HepG2 (cell line): ENCODE data around the gene CIAO2B. TPM values are rescaled to one million over a fixed set of nuclear protein-coding genes. Genes with fewer than 3 reads are reported as not detected.

Experiments
- CAMTA2 ChIP-seq: sonication (generic); formaldehyde crosslinking; IDR thresholded peaks from 2 replicates; pipeline ENCODE4 v1.4.0; 2020; ENCODE audit warnings: mild to moderate bottlenecking, missing genetic modification reagents, borderline replicate concordance
- IKZF4 ChIP-seq: sonication (generic); formaldehyde crosslinking; IDR thresholded peaks from 2 replicates; pipeline ENCODE4 v1.5.1; 2020; ENCODE audit warnings: borderline replicate concordance, mild to moderate bottlenecking, low read depth, missing genetic modification reagents; ENCODE audit errors: not compliant biosample characterization
- MAFF ChIP-seq: IDR thresholded peaks from 2 replicates; pipeline ENCODE4 v1.6.1; 2011; ENCODE audit warnings: low read depth, low read length, improper control_type of control experiment
- NFKBIZ ChIP-seq: IDR thresholded peaks from 2 replicates; pipeline ENCODE4 v1.6.1; 2018; ENCODE audit warnings: missing genetic modification reagents, missing compliant biosample characterization
- NR3C1 ChIP-seq: sonication (generic); formaldehyde crosslinking; IDR thresholded peaks from 2 replicates; pipeline ENCODE4 v1.4.0; 2020; ENCODE audit warnings: missing genetic modification reagents
- RFXAP ChIP-seq: sonication (generic); formaldehyde crosslinking; IDR thresholded peaks from 2 replicates; pipeline ENCODE4 v1.4.0; 2020; ENCODE audit warnings: missing genetic modification reagents, borderline replicate concordance
- SUZ12 ChIP-seq: fragments of 150-350 bp; IDR thresholded peaks from 2 replicates; pipeline ENCODE4 v1.6.1; 2014; ENCODE audit warnings: low read depth, low read length
- ZBTB44 ChIP-seq: sonication (generic); formaldehyde crosslinking; IDR thresholded peaks from 2 replicates; pipeline ENCODE4 v1.4.0; 2020; ENCODE audit warnings: missing genetic modification reagents
- ZC3H13 ChIP-seq: sonication (generic); formaldehyde crosslinking; IDR thresholded peaks from 2 replicates; pipeline ENCODE4 v1.8.1; 2023; ENCODE audit warnings: mild to moderate bottlenecking, missing genetic modification reagents, moderate library complexity
- ZNF17 ChIP-seq: sonication (generic); formaldehyde crosslinking; IDR thresholded peaks from 2 replicates; pipeline ENCODE4 v1.5.0; 2020; ENCODE audit warnings: mild to moderate bottlenecking, missing genetic modification reagents
- ZNF225 ChIP-seq: sonication (generic); formaldehyde crosslinking; IDR thresholded peaks from 2 replicates; pipeline ENCODE4 v1.4.0; 2020; ENCODE audit warnings: mild to moderate bottlenecking, missing genetic modification reagents
- ZNF263 ChIP-seq: sonication (generic); formaldehyde crosslinking; IDR thresholded peaks from 2 replicates; pipeline ENCODE4 v1.4.0; 2020; ENCODE audit warnings: missing genetic modification reagents
- ZNF460 ChIP-seq: sonication (generic); formaldehyde crosslinking; IDR thresholded peaks from 2 replicates; pipeline ENCODE4 v1.5.1; 2020; ENCODE audit warnings: missing genetic modification reagents, mild to moderate bottlenecking, borderline replicate concordance
- ZNF720 ChIP-seq: sonication (generic); formaldehyde crosslinking; IDR thresholded peaks from 2 replicates; pipeline ENCODE4 v1.4.0; 2020; ENCODE audit warnings: missing genetic modification reagents
- ZNF749 ChIP-seq: sonication (generic); formaldehyde crosslinking; IDR thresholded peaks from 2 replicates; pipeline ENCODE4 v1.8.0; 2022; ENCODE audit warnings: mild to moderate bottlenecking, missing genetic modification reagents, moderate library complexity, borderline replicate concordance
- ZNF800 ChIP-seq: sonication (generic); formaldehyde crosslinking; IDR thresholded peaks from 2 replicates; pipeline ENCODE4 v1.4.0; 2020; ENCODE audit warnings: missing genetic modification reagents
- polyA plus RNA-seq, 8 experiments: library from polyadenylated mRNA; depleted of rRNA in 3 of 8; stranded (reverse) in 7 of 8; unstranded in 1 of 8; fragments of >200 nt; fragmentation: Illumina TruSeq in 4 of 8; extraction: Trizol in 4 of 8; gene quantifications; 2 replicates each; pipeline versions ENCODE4 v1.2.1 to v1.2.3, GENCODE V29; 2011 to 2016; ENCODE audit warnings: low read depth in 4 of 8, missing spikeins in 1 of 8, mixed read lengths in 1 of 8; ENCODE audit not compliant: insufficient read depth in 1 of 8
- total RNA-seq, 5 experiments: library from RNA; depleted of rRNA; stranded (reverse); fragments of >200 nt; fragmentation: Illumina TruSeq; extraction: Trizol; gene quantifications; 2 replicates each; pipeline ENCODE4 v1.2.3, GENCODE V29; 2016; ENCODE audit warnings: low read depth in 1 of 5
- TF ChIP-seq, protein P1 (sequence below): sonication (generic); formaldehyde crosslinking; IDR thresholded peaks from 2 replicates; pipeline ENCODE4 v1.4.0; 2020; ENCODE audit warnings: mild to moderate bottlenecking, missing genetic modification reagents, borderline replicate concordance
- TF ChIP-seq, protein P2 (sequence below): sonication (generic); formaldehyde crosslinking; IDR thresholded peaks from 2 replicates; pipeline ENCODE4 v1.5.0; 2020; ENCODE audit warnings: mild to moderate bottlenecking, missing genetic modification reagents
- TF ChIP-seq, protein P3 (sequence below): sonication (generic); formaldehyde crosslinking; IDR thresholded peaks from 2 replicates; pipeline ENCODE4 v1.8.1; 2023; ENCODE audit warnings: mild to moderate bottlenecking, moderate library complexity, missing genetic modification reagents

Gene CIAO2B
- total and polyA plus RNA-seq, 2 of the 13 experiments (the other 11 are each of a cell fraction or from before 2014, with no cell fraction given): 157 to 293 TPM

DNA sequence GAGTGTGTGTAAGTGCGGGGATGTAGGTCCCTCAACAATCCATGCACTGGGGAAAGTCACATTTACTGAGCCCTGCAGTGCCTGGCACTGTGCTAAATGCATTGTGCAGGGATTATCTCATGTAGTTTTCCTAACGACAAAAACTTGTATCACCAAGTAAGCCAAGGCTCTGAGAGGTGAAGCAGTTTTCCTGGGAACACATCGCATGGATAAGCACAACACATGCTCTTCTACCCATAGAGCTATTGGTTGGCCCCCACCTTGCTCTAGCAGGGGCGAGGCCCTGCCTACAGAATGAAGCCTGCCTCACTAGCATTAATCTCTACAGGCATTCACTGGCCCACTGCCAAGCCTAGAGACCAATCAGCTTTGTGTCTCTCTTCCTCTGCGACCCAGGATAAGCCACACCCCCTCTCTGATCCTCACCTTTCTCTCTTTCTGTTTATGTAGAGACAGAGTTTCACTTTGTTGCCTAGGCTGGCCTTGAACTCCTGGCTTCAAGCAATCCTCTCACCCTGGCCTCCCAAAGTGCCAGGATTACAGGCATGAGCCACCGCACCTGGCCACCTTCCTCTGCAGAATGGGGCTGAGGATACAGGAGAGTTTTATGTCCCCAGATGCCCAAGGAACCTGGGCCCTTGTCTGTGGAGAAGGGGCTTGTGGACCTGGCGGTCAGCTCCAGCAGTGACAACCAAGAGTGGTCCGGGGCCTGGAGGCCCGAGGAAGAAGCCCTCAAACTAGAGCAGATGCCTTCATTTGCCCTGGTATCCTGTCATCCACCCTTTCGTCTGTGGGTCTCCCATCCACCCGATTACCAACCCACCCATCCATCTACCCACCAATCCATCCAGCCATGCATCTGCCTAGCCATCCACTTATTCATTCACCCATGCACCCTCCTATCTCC lies 28.3 kb downstream of the CIAO2B start (continued):
- TF ChIP-seq RFXAP: peak; percentile 52; the same call in 1 of the 2 replicates
- TF ChIP-seq ZNF800: 0 out of 2 replicates have a peak, but pooled peaks have one; percentile 65
- TF ChIP-seq ZNF460 (CRISPR knock-in tag): no peak; the same call in 1 of the 2 replicates
- TF ChIP-seq ZC3H13: no peak
- no peak for TF ChIP-seq ZNF749 (CRISPR knock-in tag)
- TF ChIP-seq NR3C1: no peak
- no peak for TF ChIP-seq ZBTB44 (CRISPR knock-in tag)
- no peak for TF ChIP-seq IKZF4
- no peak for TF ChIP-seq SUZ12
- TF ChIP-seq, protein P1, sequence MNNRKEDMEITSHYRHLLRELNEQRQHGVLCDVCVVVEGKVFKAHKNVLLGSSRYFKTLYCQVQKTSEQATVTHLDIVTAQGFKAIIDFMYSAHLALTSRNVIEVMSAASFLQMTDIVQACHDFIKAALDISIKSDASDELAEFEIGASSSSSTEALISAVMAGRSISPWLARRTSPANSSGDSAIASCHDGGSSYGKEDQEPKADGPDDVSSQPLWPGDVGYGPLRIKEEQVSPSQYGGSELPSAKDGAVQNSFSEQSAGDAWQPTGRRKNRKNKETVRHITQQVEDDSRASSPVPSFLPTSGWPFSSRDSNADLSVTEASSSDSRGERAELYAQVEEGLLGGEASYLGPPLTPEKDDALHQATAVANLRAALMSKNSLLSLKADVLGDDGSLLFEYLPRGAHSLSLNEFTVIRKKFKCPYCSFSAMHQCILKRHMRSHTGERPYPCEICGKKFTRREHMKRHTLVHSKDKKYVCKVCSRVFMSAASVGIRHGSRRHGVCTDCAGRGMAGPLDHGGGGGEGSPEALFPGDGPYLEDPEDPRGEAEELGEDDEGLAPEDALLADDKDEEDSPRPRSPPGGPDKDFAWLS (CRISPR knock-in tag): no peak
- no peak for TF ChIP-seq ZNF263 (CRISPR knock-in tag)
- no peak for TF ChIP-seq MAFF
- no peak for TF ChIP-seq ZNF17
- TF ChIP-seq CAMTA2 (CRISPR knock-in tag): no peak
- no peak for TF ChIP-seq ZNF225 (CRISPR knock-in tag)
- no peak for TF ChIP-seq NFKBIZ (CRISPR knock-in tag)
- no peak for TF ChIP-seq ZNF720 (CRISPR knock-in tag)
- TF ChIP-seq, protein P2, sequence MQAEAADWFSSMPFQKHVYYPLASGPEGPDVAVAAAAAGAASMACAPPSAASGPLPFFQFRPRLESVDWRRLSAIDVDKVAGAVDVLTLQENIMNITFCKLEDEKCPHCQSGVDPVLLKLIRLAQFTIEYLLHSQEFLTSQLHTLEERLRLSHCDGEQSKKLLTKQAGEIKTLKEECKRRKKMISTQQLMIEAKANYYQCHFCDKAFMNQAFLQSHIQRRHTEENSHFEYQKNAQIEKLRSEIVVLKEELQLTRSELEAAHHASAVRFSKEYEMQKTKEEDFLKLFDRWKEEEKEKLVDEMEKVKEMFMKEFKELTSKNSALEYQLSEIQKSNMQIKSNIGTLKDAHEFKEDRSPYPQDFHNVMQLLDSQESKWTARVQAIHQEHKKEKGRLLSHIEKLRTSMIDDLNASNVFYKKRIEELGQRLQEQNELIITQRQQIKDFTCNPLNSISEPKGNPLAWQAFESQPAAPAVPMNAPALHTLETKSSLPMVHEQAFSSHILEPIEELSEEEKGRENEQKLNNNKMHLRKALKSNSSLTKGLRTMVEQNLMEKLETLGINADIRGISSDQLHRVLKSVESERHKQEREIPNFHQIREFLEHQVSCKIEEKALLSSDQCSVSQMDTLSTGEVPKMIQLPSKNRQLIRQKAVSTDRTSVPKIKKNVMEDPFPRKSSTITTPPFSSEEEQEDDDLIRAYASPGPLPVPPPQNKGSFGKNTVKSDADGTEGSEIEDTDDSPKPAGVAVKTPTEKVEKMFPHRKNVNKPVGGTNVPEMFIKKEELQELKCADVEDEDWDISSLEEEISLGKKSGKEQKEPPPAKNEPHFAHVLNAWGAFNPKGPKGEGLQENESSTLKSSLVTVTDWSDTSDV (CRISPR knock-in tag): no peak
- TF ChIP-seq, protein P3, sequence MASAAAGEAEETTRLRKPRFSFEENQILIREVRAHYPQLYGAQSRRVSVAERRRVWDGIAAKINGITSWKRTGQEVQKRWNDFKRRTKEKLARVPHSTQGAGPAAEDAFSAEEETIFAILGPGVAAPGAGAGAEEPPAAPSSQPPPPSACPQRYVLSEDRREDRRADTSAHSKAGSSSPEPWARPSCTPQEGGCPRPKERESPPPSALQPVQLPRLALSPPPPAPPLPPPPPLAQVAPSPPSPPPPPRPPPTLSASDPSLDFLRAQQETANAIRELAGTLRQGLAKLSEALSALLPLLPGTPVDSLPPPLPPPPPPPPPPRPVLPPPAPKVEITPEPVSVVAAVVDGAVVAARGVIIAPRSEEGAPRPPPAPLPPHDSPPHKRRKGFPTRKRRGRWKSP (CRISPR knock-in tag): no peak
